ENCODE measurements around the gene PBRM1. TPM values are rescaled to one million over a fixed set of nuclear protein-coding genes. Genes with fewer than 3 reads are reported as not detected.

Gene PBRM1
- total and polyA plus RNA-seq, 11 donors: 8.5 to 61.7 (median 44.4) TPM

DNA sequence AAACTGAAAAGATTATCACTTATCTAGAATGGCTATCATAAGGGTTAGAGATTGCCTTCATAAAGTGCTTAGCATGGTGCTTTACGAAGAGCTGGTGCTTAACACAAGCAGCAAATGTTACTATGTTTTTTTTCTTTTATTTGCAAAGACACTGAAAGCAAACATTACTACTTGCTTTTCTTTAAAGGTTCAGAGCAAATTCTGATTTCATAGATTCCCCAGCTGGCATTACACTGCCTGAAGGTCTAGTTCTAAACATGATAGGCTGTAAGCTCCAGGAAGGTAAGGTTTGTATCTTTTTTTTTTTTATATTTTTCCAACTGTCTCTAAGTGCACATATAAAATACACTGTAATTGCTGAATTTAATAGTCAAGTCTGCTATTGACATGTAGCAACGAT, 77.4 kb downstream of the PBRM1 start:
- WGBS, 4 donors: 82 to 89% (median 85%) methylated on average over 2 of the region's 2 CpGs
- Histone ChIP-seq H3K9me3 (no peaks in the 10 kb centered on the region), H3K4me3 (no peak overlapping the region), H3K27me3 (no peaks in the 10 kb centered on the region), H3K27ac (no peak overlapping the region), H3K4me1 (peaks cover 0 to 26% (median 0%) of the 10 kb centered on the region in 12 donors), H3K36me3 (peaks cover 0 to 100% (median 77%) of the 10 kb centered on the region in 9 donors)
- ATAC-seq (no peak), DNase-seq (no peak)
- no peak for TF ChIP-seq POLR2A (IDR thresholded peaks at IDR 0.05)
- TF ChIP-seq, protein P1, sequence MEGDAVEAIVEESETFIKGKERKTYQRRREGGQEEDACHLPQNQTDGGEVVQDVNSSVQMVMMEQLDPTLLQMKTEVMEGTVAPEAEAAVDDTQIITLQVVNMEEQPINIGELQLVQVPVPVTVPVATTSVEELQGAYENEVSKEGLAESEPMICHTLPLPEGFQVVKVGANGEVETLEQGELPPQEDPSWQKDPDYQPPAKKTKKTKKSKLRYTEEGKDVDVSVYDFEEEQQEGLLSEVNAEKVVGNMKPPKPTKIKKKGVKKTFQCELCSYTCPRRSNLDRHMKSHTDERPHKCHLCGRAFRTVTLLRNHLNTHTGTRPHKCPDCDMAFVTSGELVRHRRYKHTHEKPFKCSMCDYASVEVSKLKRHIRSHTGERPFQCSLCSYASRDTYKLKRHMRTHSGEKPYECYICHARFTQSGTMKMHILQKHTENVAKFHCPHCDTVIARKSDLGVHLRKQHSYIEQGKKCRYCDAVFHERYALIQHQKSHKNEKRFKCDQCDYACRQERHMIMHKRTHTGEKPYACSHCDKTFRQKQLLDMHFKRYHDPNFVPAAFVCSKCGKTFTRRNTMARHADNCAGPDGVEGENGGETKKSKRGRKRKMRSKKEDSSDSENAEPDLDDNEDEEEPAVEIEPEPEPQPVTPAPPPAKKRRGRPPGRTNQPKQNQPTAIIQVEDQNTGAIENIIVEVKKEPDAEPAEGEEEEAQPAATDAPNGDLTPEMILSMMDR (IDR thresholded peaks at IDR 0.05): no peak
- intact Hi-C loops (cut with DNase I): no loop called here

DNA sequence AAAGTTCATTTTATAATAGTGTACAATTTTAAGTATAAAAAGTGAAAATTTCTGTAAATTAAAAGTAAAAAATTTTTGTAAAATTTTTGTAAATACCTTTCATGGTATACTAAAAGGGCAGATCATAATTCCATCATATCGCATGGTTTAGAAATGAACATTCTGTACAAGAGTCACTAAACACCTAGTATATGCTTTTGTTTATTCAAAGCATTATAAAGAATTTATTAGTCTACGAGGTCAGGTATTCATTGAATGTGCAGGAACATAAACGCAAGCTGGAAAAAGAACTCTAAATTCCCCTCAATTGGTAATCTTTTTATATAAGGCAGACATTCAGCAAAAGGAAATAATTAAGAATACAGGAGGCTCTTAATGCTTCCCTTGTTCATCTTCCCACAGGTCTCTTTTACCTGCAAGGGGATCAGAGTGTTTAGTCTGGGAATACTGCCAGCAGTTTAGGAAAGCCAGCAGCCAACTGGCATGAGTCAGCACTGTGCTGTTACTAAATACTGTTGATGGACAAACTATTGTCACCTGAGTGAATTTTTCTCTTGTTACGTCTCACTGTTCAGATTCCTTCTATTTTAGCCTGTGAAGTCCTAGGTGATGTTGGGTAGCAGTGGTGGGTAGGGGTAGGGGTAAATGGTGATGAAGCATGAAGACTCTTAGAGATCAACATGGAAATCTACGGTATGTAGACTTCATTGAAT, 79.2 kb downstream of the PBRM1 start:
- no peak overlapping the region for H3K4me3 ChIP-seq
- peak overlapping the region in 5 of 12 donors; percentile 13 to 55 (median 48) for H3K27ac ChIP-seq
- H3K9me3 ChIP-seq: no peaks in the 10 kb centered on the region
- ATAC-seq: peak; percentile 74 to 85 (median 80)
- DNase-seq: peak in 3 of 5 donors; percentile 25 to 45 (median 31)
- H3K36me3 ChIP-seq: peaks cover 3 to 100% (median 77%) of the 10 kb centered on the region in 9 donors
- intact Hi-C loops (cut with DNase I): no loop called here
- no peaks in the 10 kb centered on the region for H3K27me3 ChIP-seq
- 75 to 82% (median 79%) methylated on average over 5 of the region's 5 CpGs for WGBS, 4 donors
- TF ChIP-seq, protein P1 (IDR thresholded peaks at IDR 0.05): no peak
- no peak for TF ChIP-seq POLR2A (IDR thresholded peaks at IDR 0.05)
- peaks cover 0 to 26% (median 0%) of the 10 kb centered on the region in 12 donors for H3K4me1 ChIP-seq

DNA sequence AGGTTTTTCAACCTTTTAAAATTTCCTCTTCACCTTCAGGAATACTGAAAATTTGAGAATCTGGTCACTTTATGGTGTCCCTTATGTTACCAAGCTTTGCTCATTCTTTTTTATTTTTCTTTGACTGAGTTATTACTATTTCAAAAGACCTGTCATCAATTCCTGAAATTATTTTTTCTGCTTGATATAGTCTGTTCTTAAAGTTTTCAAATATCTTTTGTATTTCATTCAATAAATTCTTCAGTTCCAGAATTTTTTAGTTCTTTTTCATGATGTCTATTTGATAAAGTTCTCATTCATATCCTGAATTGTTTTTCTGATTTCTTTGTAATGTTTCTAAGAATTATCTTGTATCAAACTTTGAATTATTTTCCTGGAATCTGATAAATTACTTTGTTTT, 85.5 kb downstream of the PBRM1 start:
- ATAC-seq (no peak), DNase-seq (no peak)
- H3K27me3 ChIP-seq: no peaks in the 10 kb centered on the region
- H3K36me3 ChIP-seq: peaks cover 3 to 94% (median 75%) of the 10 kb centered on the region in 9 donors
- peaks cover 0 to 21% (median 10%) of the 10 kb centered on the region in 12 donors for H3K9me3 ChIP-seq
- no peak overlapping the region for H3K27ac ChIP-seq
- no peaks in the 10 kb centered on the region for H3K4me1 ChIP-seq
- no peak overlapping the region for H3K4me3 ChIP-seq
- intact Hi-C loops (cut with DNase I): no loop called here
- TF ChIP-seq POLR2A (IDR thresholded peaks at IDR 0.05): no peak
- TF ChIP-seq, protein P1 (IDR thresholded peaks at IDR 0.05): no peak

DNA sequence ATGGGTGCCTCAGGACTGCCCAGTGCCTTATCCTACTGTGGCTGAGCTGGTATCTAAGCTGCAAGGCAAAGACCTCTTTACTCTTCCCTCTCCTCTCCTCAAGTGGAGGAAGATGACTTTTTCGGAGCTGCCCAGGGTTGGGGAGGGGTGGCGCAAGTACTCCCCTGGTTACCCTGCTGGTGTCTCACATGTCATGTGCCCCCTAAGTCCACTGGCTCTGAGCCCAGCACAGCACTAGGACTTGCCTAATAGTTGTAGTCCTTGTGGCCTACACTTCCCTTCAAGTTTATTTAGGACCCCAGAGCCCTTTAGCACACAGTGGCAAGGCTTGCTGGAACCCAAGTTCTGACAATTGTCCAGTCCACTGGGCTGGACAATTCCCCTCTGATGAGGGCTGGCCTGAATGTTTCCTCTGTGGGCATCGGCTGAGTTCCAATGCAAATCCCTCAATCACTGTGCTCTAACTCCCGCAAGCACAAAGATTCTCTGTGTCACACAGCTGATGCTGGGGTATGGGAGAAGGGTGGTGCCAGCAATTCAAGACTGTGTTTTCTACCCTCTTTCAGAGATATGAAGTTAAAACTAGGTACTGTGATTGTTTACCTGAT, 89.0 kb downstream of the PBRM1 start:
- ATAC-seq (peak in 1 of 4 donors; percentile 22), DNase-seq (no peak)
- no peaks in the 10 kb centered on the region for H3K27me3 ChIP-seq
- peaks cover 0 to 4% (median 0%) of the 10 kb centered on the region in 12 donors for H3K4me1 ChIP-seq
- TF ChIP-seq, protein P1 (IDR thresholded peaks at IDR 0.05): no peak
- TF ChIP-seq POLR2A (IDR thresholded peaks at IDR 0.05): no peak
- H3K36me3 ChIP-seq: peaks cover 0 to 72% (median 48%) of the 10 kb centered on the region in 9 donors
- 91 to 98% (median 94%) methylated on average over 4 of the region's 4 CpGs for WGBS, 4 donors
- intact Hi-C loops (cut with DNase I): no loop called here
- no peak overlapping the region for H3K27ac ChIP-seq
- H3K4me3 ChIP-seq: no peak overlapping the region
- H3K9me3 ChIP-seq: peaks cover 0 to 21% (median 10%) of the 10 kb centered on the region in 12 donors

Data from heart left ventricle (tissue), 16 donors.